Measurements from ENCODE around the gene ETNPPL. TPM values are rescaled to one million over a fixed set of nuclear protein-coding genes. Genes with fewer than 3 reads are reported as not detected.

Gene ETNPPL
- total RNA-seq, 1 donor from 2014 or later, result not detected

DNA sequence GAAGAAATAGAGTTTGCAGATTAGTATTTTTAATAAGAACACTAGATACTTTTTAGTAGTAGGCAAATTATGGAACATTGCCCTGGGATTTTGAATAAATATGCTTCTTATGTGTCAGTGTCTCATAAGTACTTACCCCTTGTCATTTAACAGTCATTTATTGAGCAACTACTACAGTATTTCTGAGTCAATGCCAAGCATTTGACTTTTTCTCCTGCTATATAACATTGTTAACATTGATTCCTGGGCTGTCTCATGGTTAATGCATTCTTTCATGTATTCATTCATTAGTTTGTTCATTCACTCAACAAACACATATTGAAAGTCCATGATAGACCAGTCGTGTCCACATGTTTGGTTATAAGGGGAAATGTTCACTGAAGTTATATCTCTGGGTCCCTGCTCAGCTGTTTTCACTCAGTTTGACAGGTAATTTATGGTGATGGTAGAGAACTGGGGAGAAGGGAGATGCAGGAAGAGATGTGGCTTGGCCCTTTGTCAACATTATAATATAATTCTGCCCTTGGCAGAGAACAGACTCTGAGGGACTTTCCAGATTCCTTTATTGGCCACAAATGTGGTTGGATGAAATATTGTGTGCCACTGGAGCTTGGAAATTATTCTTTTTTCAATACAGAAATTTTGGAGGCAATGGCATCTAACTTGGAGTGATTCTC, 62.6 kb downstream of the ETNPPL start:
- intact Hi-C loops (cut with micrococcal nuclease), result no loop called here

- intact Hi-C loops (cut with micrococcal nuclease), result no loop called here
These were observed 66.7 kb downstream of the ETNPPL start for GRCh38 chr4:108696160-108696559.

- intact Hi-C loops (cut with micrococcal nuclease), result no loop called here
These were observed 67.8 kb downstream of the ETNPPL start for GRCh38 chr4:108695062-108695461.

DNA sequence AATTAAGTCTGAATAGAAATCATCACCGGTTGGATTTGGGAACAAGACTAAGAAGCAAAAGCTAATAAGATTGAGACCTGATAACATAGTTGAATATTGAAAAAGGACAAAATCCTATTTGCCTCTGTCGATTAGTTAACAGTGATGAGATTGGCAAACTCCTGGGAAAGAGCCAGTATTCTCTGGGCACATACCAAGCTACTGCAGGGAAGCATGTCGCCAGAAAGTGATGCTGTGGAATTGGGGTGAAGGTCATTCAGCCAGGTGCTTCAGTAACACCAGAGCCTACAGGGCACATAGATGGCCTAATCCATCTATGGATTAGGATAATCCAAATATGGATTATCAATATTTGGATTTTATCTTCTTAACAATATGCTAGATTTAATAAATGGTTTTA, 68.4 kb downstream of the ETNPPL start:
- intact Hi-C loops (cut with micrococcal nuclease), result no loop called here

GRCh38 chr4:108693819-108694218, 69.0 kb downstream of the ETNPPL start:
- intact Hi-C loops (cut with micrococcal nuclease), result no loop called here

DNA sequence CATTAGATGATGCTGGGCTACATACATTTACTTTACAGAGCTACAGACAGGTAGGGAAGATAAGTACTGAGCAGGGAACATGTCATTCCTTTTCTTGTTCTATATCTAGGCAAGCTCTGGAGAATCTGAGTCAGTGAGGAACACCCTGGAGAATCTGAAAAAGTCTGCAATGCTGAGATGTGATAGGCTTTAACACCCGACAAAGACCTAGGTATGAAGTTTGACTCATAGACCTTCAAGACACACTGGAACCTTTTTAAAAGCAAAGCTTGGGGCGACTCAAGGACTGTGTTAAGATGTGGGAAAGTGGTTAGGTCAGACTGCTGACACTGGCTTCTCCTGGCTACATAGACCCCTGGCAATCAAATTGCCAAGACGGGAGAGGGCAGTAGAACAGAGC, 69.6 kb downstream of the ETNPPL start:
- intact Hi-C loops (cut with micrococcal nuclease), result no loop called here

Other genes with a start within 250 kb of the ETNPPL start
- 1,111 and 1,151 TPM in 2 replicates for gene RPL34, start 142.5 kb downstream of the ETNPPL start, total RNA-seq
- gene OSTC, start 112.5 kb downstream of the ETNPPL start, total RNA-seq, result 98.8 and 106 TPM in 2 replicates